WI38 (cell line): ENCODE results near the gene BLCAP.
A peak's percentile ranks its signal among the peaks of the same experiment; 100 is the strongest.

Source experiments
- H3K4me3 ChIP-seq: 2 replicates; pipeline ENCODE4 v1.5.1; 2011; ENCODE audit warnings: low read depth, mild to moderate bottlenecking, control low read depth, low read length
- CTCF ChIP-seq: IDR thresholded peaks from 2 replicates; pipeline ENCODE4 v1.5.1; 2012; ENCODE audit warnings: low read depth, mild to moderate bottlenecking, control low read depth, low read length

Gene BLCAP

GRCh38 chr20:37570419-37570818 is 42.7 kb upstream of the BLCAP start:
- no peak for TF ChIP-seq CTCF
- no peak overlapping the region for H3K4me3 ChIP-seq

GRCh38 chr20:37567671-37568588 is 40.3 kb upstream of the BLCAP start:
- TF ChIP-seq CTCF: no peak
- H3K4me3 ChIP-seq: no peak overlapping the region

- TF ChIP-seq CTCF: no peak
- no peak overlapping the region for H3K4me3 ChIP-seq
Measured at GRCh38 chr20:37567331-37567665, 39.6 kb upstream of the BLCAP start.

GRCh38 chr20:37566590-37567330 is 39.1 kb upstream of the BLCAP start:
- no peak for TF ChIP-seq CTCF
- no peak overlapping the region for H3K4me3 ChIP-seq

GRCh38 chr20:37565134-37565811 is 37.6 kb upstream of the BLCAP start:
- no peak for TF ChIP-seq CTCF

GRCh38 chr20:37564388-37565133 is 36.9 kb upstream of the BLCAP start:
- TF ChIP-seq CTCF: peak; percentile 94
- H3K4me3 ChIP-seq: no peak overlapping the region

More at GRCh38 chr20:37565134-37565811, 37.6 kb upstream of the BLCAP start:
- H3K4me3 ChIP-seq: no peak overlapping the region
